ENCODE results near the gene CORO2A. TPM values are rescaled to one million over a fixed set of nuclear protein-coding genes. Genes with fewer than 3 reads are reported as not detected.

CORO2A gene
- total RNA-seq, 1 experiment from 2014 or later = 15.8 TPM

- peaks cover 4 to 15% (median 6%) of the 10 kb centered on the region in 3 experiments; a peak in 5 of 7 replicates for H3K36me3 Mint-ChIP-seq (ENCODE audit: insufficient read depth in 1 of 3, low read depth in 3 of 3)
- no peak overlapping the region for H2BK12ac ChIP-seq (ENCODE audit: insufficient read length, low read depth, low read length)
- H4K91ac ChIP-seq (ENCODE audit: insufficient read length, low read depth, low read length) = no peak overlapping the region
- peaks cover 37 to 39% of the 10 kb centered on the region in 2 experiments for H3K4me1 Mint-ChIP-seq
- H3K56ac ChIP-seq (ENCODE audit: insufficient read length, low read depth, low read length) = no peak overlapping the region
- no peaks in the 10 kb centered on the region for H3K9me3 ChIP-seq (ENCODE audit: control insufficient read depth, low read depth, low read length)
- H3K27me3 Mint-ChIP-seq (ENCODE audit: low read depth) = peaks cover 8% of the 10 kb centered on the region
- no peak overlapping the region for H3K4me3 Mint-ChIP-seq
- H2BK15ac ChIP-seq (ENCODE audit: low read depth, low read length) = no peak overlapping the region
- H3K23ac ChIP-seq (ENCODE audit: insufficient read length, low read depth, low read length) = no peak overlapping the region
- H3K4me1 ChIP-seq (ENCODE audit: insufficient read depth, low read length) = peaks cover 2% of the 10 kb centered on the region; the same call in 1 of the 2 replicates
- no peak overlapping the region for H3K4ac ChIP-seq (ENCODE audit: low read depth, low read length)
- H3K27me3 ChIP-seq (ENCODE audit: insufficient read depth, low read length) = no peaks in the 10 kb centered on the region
- no peak overlapping the region for H3K18ac ChIP-seq (ENCODE audit: insufficient read length, low read depth, low read length)
- peaks cover 4% of the 10 kb centered on the region for H3K23me2 ChIP-seq (ENCODE audit: insufficient read length, low read depth, low read length, poor library complexity, severe bottlenecking)
- H2AK5ac ChIP-seq (ENCODE audit: insufficient read length, low read length) = no peak overlapping the region
- WGBS (ENCODE audit: extremely low coverage, insufficient read length, low lambda C conversion rate) = no CpG with 5 or more reads among the region's 11 CpGs
- H4K5ac ChIP-seq (ENCODE audit: insufficient read length, low read depth, low read length) = no peak overlapping the region
- H2BK120ac ChIP-seq (ENCODE audit: low read depth, low read length, poor library complexity, severe bottlenecking) = no peak overlapping the region
- H3K79me1 ChIP-seq (ENCODE audit: insufficient read depth, low read depth, low read length, poor library complexity, severe bottlenecking) = no peaks in the 10 kb centered on the region
- peaks cover 0 to 4% of the 10 kb centered on the region in 2 experiments; a peak in 2 of 5 replicates for H3K9me3 Mint-ChIP-seq
- no peak overlapping the region for H2BK5ac ChIP-seq (ENCODE audit: insufficient read length, low read length)
- no peak overlapping the region for H3K9ac ChIP-seq (ENCODE audit: extremely low read depth, insufficient read length, low read length)
- H3K4me2 ChIP-seq (ENCODE audit: insufficient read depth, insufficient read length, low read length) = no peak overlapping the region
- H4K8ac ChIP-seq (replicated peaks; ENCODE audit: insufficient read length, low read depth, low read length) = no peak overlapping the region
- TF ChIP-seq, protein P1, sequence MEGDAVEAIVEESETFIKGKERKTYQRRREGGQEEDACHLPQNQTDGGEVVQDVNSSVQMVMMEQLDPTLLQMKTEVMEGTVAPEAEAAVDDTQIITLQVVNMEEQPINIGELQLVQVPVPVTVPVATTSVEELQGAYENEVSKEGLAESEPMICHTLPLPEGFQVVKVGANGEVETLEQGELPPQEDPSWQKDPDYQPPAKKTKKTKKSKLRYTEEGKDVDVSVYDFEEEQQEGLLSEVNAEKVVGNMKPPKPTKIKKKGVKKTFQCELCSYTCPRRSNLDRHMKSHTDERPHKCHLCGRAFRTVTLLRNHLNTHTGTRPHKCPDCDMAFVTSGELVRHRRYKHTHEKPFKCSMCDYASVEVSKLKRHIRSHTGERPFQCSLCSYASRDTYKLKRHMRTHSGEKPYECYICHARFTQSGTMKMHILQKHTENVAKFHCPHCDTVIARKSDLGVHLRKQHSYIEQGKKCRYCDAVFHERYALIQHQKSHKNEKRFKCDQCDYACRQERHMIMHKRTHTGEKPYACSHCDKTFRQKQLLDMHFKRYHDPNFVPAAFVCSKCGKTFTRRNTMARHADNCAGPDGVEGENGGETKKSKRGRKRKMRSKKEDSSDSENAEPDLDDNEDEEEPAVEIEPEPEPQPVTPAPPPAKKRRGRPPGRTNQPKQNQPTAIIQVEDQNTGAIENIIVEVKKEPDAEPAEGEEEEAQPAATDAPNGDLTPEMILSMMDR (conservative IDR thresholded peaks at IDR 0.05) = no peak
- H3K27ac Mint-ChIP-seq = peak overlapping the region in 1 of 3 experiments; percentile 50; a peak in 1 of 7 replicates
- H2BK20ac ChIP-seq (ENCODE audit: low read depth, low read length, poor library complexity, severe bottlenecking) = no peak overlapping the region
- no peak overlapping the region for H3K27ac ChIP-seq (ENCODE audit: insufficient read length, low read depth, low read length)
- no peak overlapping the region for H3T11ph ChIP-seq (ENCODE audit: low read length)
- no peak overlapping the region for H3K14ac ChIP-seq (ENCODE audit: insufficient read depth, low read length)
- H2AFZ ChIP-seq (ENCODE audit: low read length) = no peak overlapping the region
- H3K79me2 ChIP-seq (ENCODE audit: insufficient read depth, low read length) = no peaks in the 10 kb centered on the region
- no peaks in the 10 kb centered on the region for H4K20me1 ChIP-seq (ENCODE audit: control insufficient read depth, insufficient read depth, insufficient read length)
- no peak for DNase-seq
Observed at GRCh38 chr9:98092613-98092931, 99.9 kb downstream of the CORO2A start.
